Fibroblast of the aortic adventitia (primary cell): ENCODE results near the gene HOXB3. TPM values are rescaled to one million over a fixed set of nuclear protein-coding genes. Genes with fewer than 3 reads are reported as not detected.

Experiments
- DNase-seq: peaks from one replicate; pipeline ENCODE4 v3.0.0-alpha.2; 2010; ENCODE audit warnings: low read depth
- H3K4me3 ChIP-seq: 2 replicates; pipeline ENCODE4 v1.5.1; 2011; ENCODE audit warnings: low read depth, mild to moderate bottlenecking, control low read depth, low read length, moderate library complexity
- total RNA-seq: library from RNA; depleted of rRNA; stranded (reverse); fragments of >200 nt; gene quantifications from 2 replicates; pipeline ENCODE4 v1.2.3, GENCODE V29; 2012; ENCODE audit warnings: low replicate concordance
- TF ChIP-seq, protein P1 (sequence below): IDR thresholded peaks from 2 replicates; pipeline ENCODE4 v1.5.1; 2011; ENCODE audit warnings: mild to moderate bottlenecking, low read length, control low read depth, inconsistent platforms; ENCODE audit not compliant: insufficient read depth

The HOXB3 gene
- total RNA-seq, 1 donor, result 9.7 TPM

GRCh38 chr17:48619826-48620449 is 29.9 kb upstream of the HOXB3 start:
- TF ChIP-seq, protein P1, sequence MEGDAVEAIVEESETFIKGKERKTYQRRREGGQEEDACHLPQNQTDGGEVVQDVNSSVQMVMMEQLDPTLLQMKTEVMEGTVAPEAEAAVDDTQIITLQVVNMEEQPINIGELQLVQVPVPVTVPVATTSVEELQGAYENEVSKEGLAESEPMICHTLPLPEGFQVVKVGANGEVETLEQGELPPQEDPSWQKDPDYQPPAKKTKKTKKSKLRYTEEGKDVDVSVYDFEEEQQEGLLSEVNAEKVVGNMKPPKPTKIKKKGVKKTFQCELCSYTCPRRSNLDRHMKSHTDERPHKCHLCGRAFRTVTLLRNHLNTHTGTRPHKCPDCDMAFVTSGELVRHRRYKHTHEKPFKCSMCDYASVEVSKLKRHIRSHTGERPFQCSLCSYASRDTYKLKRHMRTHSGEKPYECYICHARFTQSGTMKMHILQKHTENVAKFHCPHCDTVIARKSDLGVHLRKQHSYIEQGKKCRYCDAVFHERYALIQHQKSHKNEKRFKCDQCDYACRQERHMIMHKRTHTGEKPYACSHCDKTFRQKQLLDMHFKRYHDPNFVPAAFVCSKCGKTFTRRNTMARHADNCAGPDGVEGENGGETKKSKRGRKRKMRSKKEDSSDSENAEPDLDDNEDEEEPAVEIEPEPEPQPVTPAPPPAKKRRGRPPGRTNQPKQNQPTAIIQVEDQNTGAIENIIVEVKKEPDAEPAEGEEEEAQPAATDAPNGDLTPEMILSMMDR, result no peak
- H3K4me3 ChIP-seq, result no peak overlapping the region
- no peak for DNase-seq

- peak; percentile 83 for DNase-seq
- TF ChIP-seq, protein P1, result peak; percentile 89
- H3K4me3 ChIP-seq, result no peak overlapping the region
Measured at GRCh38 chr17:48618256-48618896, 28.3 kb upstream of the HOXB3 start.

DNA sequence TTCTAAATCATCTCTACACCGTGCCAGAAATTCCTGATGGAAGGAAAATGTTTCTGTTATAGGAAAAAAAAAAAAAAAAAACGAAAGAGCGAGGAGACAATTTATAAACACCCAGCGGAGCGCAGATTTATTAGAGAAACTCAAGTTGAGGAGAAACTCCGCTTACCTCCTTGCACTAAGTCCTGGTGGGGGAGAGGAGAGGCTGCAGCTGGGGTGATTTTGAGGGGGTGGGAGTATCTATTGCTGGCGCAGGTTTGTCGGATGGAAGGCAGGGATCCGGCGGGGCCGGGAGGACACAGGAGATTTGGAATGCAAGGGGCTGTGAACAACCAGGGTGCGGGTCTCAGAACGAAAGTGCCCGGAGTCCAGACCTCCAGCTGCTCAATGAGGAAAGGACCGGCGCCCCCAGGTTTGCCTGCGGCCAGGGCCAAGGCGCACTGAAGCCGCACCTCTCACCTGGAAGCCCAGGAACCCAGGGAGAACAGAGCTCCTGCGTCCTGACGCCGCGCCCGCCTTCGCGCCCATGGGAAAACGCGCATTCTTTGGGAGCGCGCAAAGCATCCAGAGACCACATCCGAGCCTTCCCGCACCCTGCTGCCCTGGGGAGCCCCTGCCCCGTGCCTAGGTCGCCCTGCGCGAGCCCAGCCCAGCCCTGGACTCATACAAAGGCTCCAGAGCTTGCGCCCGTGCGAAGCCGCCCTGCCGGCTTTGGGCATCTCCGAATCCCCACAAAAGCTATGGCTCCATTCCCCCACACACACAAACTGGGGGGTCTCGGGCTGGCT is 27.6 kb upstream of the HOXB3 start:
- H3K4me3 ChIP-seq, result no peak overlapping the region
- DNase-seq, result no peak
- TF ChIP-seq, protein P1, result no peak

DNA sequence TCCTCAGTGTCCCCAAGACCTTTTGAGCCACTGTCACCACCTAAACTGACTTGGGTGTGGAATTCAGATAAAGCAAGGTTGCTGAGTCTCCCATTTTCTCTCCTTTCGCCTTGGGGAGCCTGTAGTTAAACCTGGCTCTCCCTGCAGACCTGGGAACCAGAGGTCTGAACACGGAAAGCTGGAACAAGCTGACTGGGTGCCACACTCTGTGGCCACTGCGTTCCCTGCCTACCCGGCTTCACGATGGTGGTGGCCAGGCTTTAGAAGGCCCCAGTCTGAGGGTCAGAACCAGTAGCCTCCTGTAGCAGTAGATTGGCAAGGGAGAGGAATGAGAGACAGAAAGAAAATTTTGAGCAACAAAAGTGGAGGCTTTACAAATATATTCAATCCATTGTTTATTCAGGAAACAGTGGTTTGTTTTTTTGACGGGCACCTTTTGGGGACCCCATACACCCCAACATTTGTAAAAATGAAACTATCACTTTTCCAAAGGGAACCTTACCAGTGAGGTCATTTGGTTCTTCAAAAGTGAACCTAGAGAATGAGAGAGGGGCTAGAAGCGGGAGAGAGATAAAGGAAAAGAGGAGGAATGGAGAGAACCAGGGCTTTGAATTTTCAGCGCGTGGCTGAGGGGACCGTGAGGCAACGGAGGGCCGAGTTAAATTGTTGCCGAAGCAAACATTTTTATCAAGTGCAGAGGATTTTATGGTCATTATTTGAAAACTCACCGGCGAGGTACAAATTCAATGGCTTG is 26.9 kb upstream of the HOXB3 start:
- TF ChIP-seq, protein P1, result no peak
- H3K4me3 ChIP-seq, result no peak overlapping the region
- DNase-seq, result no peak

DNA sequence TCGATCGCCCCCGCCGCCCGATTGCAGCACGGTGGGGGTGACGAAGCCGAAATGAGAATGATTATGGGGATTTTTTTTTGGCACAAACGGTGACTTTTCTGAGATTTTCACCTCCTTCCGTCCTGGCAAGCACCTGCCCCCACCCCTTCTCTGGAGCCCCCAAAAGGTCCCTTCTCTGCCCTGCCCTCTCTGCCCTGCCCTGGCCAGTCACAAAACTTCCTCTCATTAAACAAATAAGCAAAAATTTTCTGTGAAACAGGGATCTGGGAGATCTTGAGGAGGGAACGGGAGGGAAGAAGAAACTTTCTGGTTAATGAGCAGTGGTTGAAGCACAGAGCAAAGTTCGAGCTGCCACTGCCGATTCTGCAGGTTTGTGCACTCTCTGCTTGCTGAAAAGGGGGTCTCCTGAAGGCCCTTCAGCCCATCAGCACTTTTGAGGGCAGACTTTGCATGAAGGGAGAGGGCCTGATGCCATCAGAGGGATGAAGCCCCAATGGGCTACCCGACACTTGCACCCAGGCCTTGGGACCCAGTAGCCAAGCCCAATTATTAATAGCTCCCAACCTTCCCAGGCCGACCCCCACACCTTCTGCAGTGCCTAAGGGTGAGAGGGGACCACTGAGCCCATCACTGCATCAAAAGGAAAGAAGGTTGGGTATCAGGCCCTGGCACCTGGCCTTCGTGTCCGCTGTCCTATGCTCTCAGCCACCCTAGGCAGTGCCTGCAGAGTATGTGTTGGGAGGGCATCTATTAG is 26.1 kb upstream of the HOXB3 start:
- no peak overlapping the region for H3K4me3 ChIP-seq
- no peak for DNase-seq
- TF ChIP-seq, protein P1, result no peak
